DND-41 (cell line): ENCODE results near the gene LEUTX.

Experiments
- ATAC-seq: fragments of 200-7000 bp; cut with Tn5 transposase; 3 replicates; pipeline ENCODE4 v1.9.1; 2021; ENCODE audit warnings: low read depth; ENCODE audit not compliant: insufficient read depth
- DNase-seq: peaks from one replicate; pipeline ENCODE4 v3.0.0-alpha.2; 2020
- H2AFZ ChIP-seq: 2 replicates; pipeline ENCODE4 v1.6.0; 2012; ENCODE audit warnings: low read depth, low read length
- H3K27ac ChIP-seq: 2 replicates; pipeline ENCODE4 v1.5.1; 2012; ENCODE audit warnings: low read length, inconsistent platforms
- H3K27me3 ChIP-seq: fragments of 200-600 bp; sonication (generic); 2 replicates; pipeline ENCODE4 v1.6.0; 2012; ENCODE audit warnings: low read length, mild to moderate bottlenecking, inconsistent platforms; ENCODE audit not compliant: insufficient read depth, poor library complexity
- H3K36me3 ChIP-seq: 2 replicates; pipeline ENCODE4 v1.5.1; 2012; ENCODE audit warnings: low read length, inconsistent platforms; ENCODE audit not compliant: insufficient read depth
- H3K4me1 ChIP-seq: 2 replicates; pipeline ENCODE4 v1.5.1; 2012; ENCODE audit warnings: mild to moderate bottlenecking, low read length; ENCODE audit not compliant: insufficient read depth
- H3K4me2 ChIP-seq: 2 replicates; pipeline ENCODE4 v1.6.0; 2012; ENCODE audit warnings: mild to moderate bottlenecking, moderate library complexity, low read length, inconsistent platforms; ENCODE audit not compliant: insufficient read depth
- H3K4me3 ChIP-seq, 2 experiments: fragments of 200-600 bp in 1 of 2; shearing (Covaris generic) in 1 of 2; 2 replicates each; pipeline ENCODE4 v1.5.1; 2012 to 2016; ENCODE audit warnings: inconsistent platforms in 2 of 2, low read length in 2 of 2, mild to moderate bottlenecking in 2 of 2, low read depth in 1 of 2, moderate library complexity in 1 of 2
- H3K79me2 ChIP-seq: 2 replicates; pipeline ENCODE4 v1.6.0; 2012; ENCODE audit warnings: low read length, inconsistent platforms; ENCODE audit not compliant: insufficient read depth
- H3K9ac ChIP-seq: 2 replicates; pipeline ENCODE4 v1.6.0; 2012; ENCODE audit warnings: low read depth, mild to moderate bottlenecking, inconsistent platforms, low read length, moderate library complexity
- H3K9me3 ChIP-seq: 2 replicates; pipeline ENCODE4 v1.5.1; 2012; ENCODE audit warnings: low read length, moderate library complexity, mild to moderate bottlenecking, inconsistent platforms; ENCODE audit not compliant: insufficient read depth, severe bottlenecking
- H4K20me1 ChIP-seq: 2 replicates; pipeline ENCODE4 v1.6.0; 2012; ENCODE audit warnings: low read length; ENCODE audit not compliant: insufficient read depth
- EZH2 ChIP-seq: IDR thresholded peaks from 3 replicates; pipeline ENCODE4 v1.6.1; 2012; ENCODE audit warnings: borderline replicate concordance, low read depth, mild to moderate bottlenecking, moderate library complexity, low read length, inconsistent platforms; ENCODE audit not compliant: severe bottlenecking
- TF ChIP-seq, protein P1 (sequence below): IDR thresholded peaks from 2 replicates; pipeline ENCODE4 v1.5.1; 2012; ENCODE audit warnings: borderline replicate concordance, low read length, moderate library complexity, mild to moderate bottlenecking; ENCODE audit not compliant: poor library complexity, severe bottlenecking; ENCODE audit errors: extremely low read depth

The LEUTX gene

GRCh38 chr19:39733841-39734240 lies 44.8 kb upstream of the LEUTX start:
- ATAC-seq, result no peak
- H3K27ac ChIP-seq, result no peak overlapping the region
- no peak for TF ChIP-seq EZH2
- TF ChIP-seq, protein P1, sequence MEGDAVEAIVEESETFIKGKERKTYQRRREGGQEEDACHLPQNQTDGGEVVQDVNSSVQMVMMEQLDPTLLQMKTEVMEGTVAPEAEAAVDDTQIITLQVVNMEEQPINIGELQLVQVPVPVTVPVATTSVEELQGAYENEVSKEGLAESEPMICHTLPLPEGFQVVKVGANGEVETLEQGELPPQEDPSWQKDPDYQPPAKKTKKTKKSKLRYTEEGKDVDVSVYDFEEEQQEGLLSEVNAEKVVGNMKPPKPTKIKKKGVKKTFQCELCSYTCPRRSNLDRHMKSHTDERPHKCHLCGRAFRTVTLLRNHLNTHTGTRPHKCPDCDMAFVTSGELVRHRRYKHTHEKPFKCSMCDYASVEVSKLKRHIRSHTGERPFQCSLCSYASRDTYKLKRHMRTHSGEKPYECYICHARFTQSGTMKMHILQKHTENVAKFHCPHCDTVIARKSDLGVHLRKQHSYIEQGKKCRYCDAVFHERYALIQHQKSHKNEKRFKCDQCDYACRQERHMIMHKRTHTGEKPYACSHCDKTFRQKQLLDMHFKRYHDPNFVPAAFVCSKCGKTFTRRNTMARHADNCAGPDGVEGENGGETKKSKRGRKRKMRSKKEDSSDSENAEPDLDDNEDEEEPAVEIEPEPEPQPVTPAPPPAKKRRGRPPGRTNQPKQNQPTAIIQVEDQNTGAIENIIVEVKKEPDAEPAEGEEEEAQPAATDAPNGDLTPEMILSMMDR, result no peak
- H3K4me2 ChIP-seq, result no peak overlapping the region
- no peak overlapping the region for H3K4me3 ChIP-seq
- peaks cover 17% of the 10 kb centered on the region for H3K27me3 ChIP-seq
- H3K36me3 ChIP-seq, result no peaks in the 10 kb centered on the region
- no peak overlapping the region for H3K9ac ChIP-seq
- no peaks in the 10 kb centered on the region for H3K4me1 ChIP-seq
- no peak overlapping the region for H2AFZ ChIP-seq
- DNase-seq, result no peak
- no peaks in the 10 kb centered on the region for H4K20me1 ChIP-seq
- no peaks in the 10 kb centered on the region for H3K9me3 ChIP-seq
- H3K79me2 ChIP-seq, result no peaks in the 10 kb centered on the region

- Histone ChIP-seq H3K9me3 (no peaks in the 10 kb centered on the region), H3K4me3 (no peak overlapping the region), H3K9ac (no peak overlapping the region), H3K4me2 (no peak overlapping the region), H3K79me2 (no peaks in the 10 kb centered on the region), H2AFZ (no peak overlapping the region), H3K4me1 (no peaks in the 10 kb centered on the region), H3K27me3 (peaks cover 24% of the 10 kb centered on the region), H4K20me1 (no peaks in the 10 kb centered on the region), H3K27ac (no peak overlapping the region), H3K36me3 (no peaks in the 10 kb centered on the region)
- TF ChIP-seq, protein P1, result no peak
- TF ChIP-seq EZH2, result no peak
- ATAC-seq (no peak), DNase-seq (no peak)
Observed at GRCh38 chr19:39735688-39736087, 43.0 kb upstream of the LEUTX start.

DNA sequence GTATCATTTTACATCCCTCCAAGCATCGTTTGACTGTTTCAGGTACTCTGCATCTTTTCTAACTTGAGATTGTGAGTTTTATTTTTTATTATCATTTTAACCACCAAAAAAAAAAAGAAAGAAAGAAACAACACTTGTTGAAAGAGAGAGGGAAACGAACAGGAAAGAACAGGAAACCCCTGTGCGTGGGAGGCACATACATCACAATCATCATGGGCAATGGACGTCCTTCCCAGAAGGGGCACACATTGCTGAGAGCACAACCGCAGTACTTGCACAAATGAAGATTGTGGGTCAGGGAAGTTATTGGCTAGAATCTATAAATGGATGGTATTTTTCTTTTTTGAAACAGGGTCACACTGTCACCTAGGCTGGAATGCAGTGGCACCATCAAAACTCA lies 42.6 kb upstream of the LEUTX start:
- no peak overlapping the region for H3K9ac ChIP-seq
- no peaks in the 10 kb centered on the region for H3K36me3 ChIP-seq
- TF ChIP-seq, protein P1, result no peak
- no peak for TF ChIP-seq EZH2
- no peak overlapping the region for H2AFZ ChIP-seq
- peaks cover 24% of the 10 kb centered on the region for H3K27me3 ChIP-seq
- H3K27ac ChIP-seq, result no peak overlapping the region
- no peaks in the 10 kb centered on the region for H3K4me1 ChIP-seq
- DNase-seq (no peak), ATAC-seq (no peak)
- H3K4me3 ChIP-seq, result no peak overlapping the region
- H3K79me2 ChIP-seq, result no peaks in the 10 kb centered on the region
- H4K20me1 ChIP-seq, result no peaks in the 10 kb centered on the region
- no peak overlapping the region for H3K4me2 ChIP-seq
- H3K9me3 ChIP-seq, result no peaks in the 10 kb centered on the region

DNA sequence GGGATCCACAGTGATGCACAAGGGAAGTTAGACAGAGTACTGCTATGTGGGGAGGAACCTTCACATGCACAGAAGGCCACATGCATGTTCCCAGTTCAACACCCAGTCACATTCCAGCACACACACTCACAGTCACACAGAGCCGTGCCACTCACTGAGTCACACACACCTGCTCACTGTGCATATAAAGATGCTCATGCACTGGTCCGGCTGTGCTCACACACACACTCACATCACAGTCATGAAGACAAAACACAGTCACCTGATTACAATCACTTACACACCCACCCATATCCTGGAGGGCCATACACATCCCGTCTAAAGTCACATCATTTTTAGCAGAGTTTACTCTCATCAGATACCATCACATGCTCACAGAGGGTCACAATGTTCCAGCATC lies 41.3 kb upstream of the LEUTX start:
- H3K27ac ChIP-seq, result no peak overlapping the region
- peaks cover 20% of the 10 kb centered on the region for H3K27me3 ChIP-seq
- H3K4me1 ChIP-seq, result no peaks in the 10 kb centered on the region
- DNase-seq (no peak), ATAC-seq (no peak)
- no peak overlapping the region for H3K4me2 ChIP-seq
- TF ChIP-seq EZH2, result no peak
- TF ChIP-seq, protein P1, result no peak
- no peaks in the 10 kb centered on the region for H3K9me3 ChIP-seq
- no peaks in the 10 kb centered on the region for H3K79me2 ChIP-seq
- H3K9ac ChIP-seq, result no peak overlapping the region
- H2AFZ ChIP-seq, result no peak overlapping the region
- no peaks in the 10 kb centered on the region for H3K36me3 ChIP-seq
- H4K20me1 ChIP-seq, result no peaks in the 10 kb centered on the region
- H3K4me3 ChIP-seq, result no peak overlapping the region
